ACC112 (cell line): Measurements from ENCODE around the gene KDR.

Source experiments
- H2AFZ ChIP-seq: fragments of 200-600 bp; sonication (generic); one replicate; pipeline ENCODE4 v1.6.0; 2017; ENCODE audit warnings: antibody characterized with exemption, low read length; ENCODE audit not compliant: unreplicated experiment
- H3K27ac ChIP-seq: fragments of 200-600 bp; sonication (generic); 2 replicates; pipeline ENCODE4 v1.5.1; 2014; ENCODE audit warnings: low read depth, mild to moderate bottlenecking, antibody characterized with exemption, low read length, moderate library complexity
- H3K27me3 ChIP-seq: fragments of 200-600 bp; sonication (generic); 2 replicates; pipeline ENCODE4 v1.6.1; 2014; ENCODE audit warnings: mild to moderate bottlenecking, antibody characterized with exemption, low read length, moderate library complexity, mixed read lengths; ENCODE audit not compliant: insufficient read depth
- H3K36me3 ChIP-seq: fragments of 200-600 bp; sonication (generic); 2 replicates; pipeline ENCODE4 v1.6.1; 2016; ENCODE audit warnings: mild to moderate bottlenecking, antibody characterized with exemption, low read length, moderate library complexity, mixed read lengths; ENCODE audit not compliant: insufficient read depth
- H3K4me1 ChIP-seq: fragments of 200-600 bp; sonication (generic); one replicate; pipeline ENCODE4 v1.6.1; 2016; ENCODE audit warnings: low read length, mixed read lengths; ENCODE audit not compliant: insufficient read depth, unreplicated experiment, control insufficient read depth
- H3K4me3 ChIP-seq: fragments of 200-600 bp; sonication (generic); 2 replicates; pipeline ENCODE4 v1.5.1; 2014; ENCODE audit warnings: mild to moderate bottlenecking, low read depth, low read length
- H3K79me2 ChIP-seq: fragments of 200-600 bp; sonication (generic); one replicate; pipeline ENCODE4 v1.6.0; 2016; ENCODE audit warnings: low read length; ENCODE audit not compliant: control insufficient read depth, unreplicated experiment, insufficient read depth

The KDR gene

GRCh38 chr4:55154933-55155332 lies 29.5 kb upstream of the KDR start:
- Histone ChIP-seq H2AFZ (no peak overlapping the region), H3K4me3 (no peak overlapping the region)

GRCh38 chr4:55154290-55154880 lies 29.0 kb upstream of the KDR start:
- no peak overlapping the region for H3K27ac ChIP-seq

More at GRCh38 chr4:55154933-55155332, 29.5 kb upstream of the KDR start:
- Histone ChIP-seq H3K27ac (no peak overlapping the region), H3K79me2 (no peaks in the 10 kb centered on the region), H3K27me3 (no peaks in the 10 kb centered on the region), H3K4me1 (peaks cover 11% of the 10 kb centered on the region), H3K36me3 (no peaks in the 10 kb centered on the region)

GRCh38 chr4:55143858-55144257 lies 18.5 kb upstream of the KDR start:
- H3K4me3 ChIP-seq = no peak overlapping the region
- H3K79me2 ChIP-seq = no peaks in the 10 kb centered on the region
- no peaks in the 10 kb centered on the region for H3K27me3 ChIP-seq
- no peaks in the 10 kb centered on the region for H3K4me1 ChIP-seq
- no peak overlapping the region for H2AFZ ChIP-seq
- H3K27ac ChIP-seq = no peak overlapping the region
- H3K36me3 ChIP-seq = no peaks in the 10 kb centered on the region

More at GRCh38 chr4:55154290-55154880, 29.0 kb upstream of the KDR start:
- H3K79me2 ChIP-seq = no peaks in the 10 kb centered on the region
- no peak overlapping the region for H2AFZ ChIP-seq
- H3K4me1 ChIP-seq = peaks cover 5% of the 10 kb centered on the region
- H3K36me3 ChIP-seq = no peaks in the 10 kb centered on the region
- H3K27me3 ChIP-seq = no peaks in the 10 kb centered on the region
- no peak overlapping the region for H3K4me3 ChIP-seq

- Histone ChIP-seq H3K4me3 (no peak overlapping the region), H3K36me3 (no peaks in the 10 kb centered on the region), H3K79me2 (no peaks in the 10 kb centered on the region), H3K4me1 (no peaks in the 10 kb centered on the region), H3K27me3 (no peaks in the 10 kb centered on the region), H3K27ac (no peak overlapping the region), H2AFZ (no peak overlapping the region)
These were observed 13.0 kb upstream of the KDR start for GRCh38 chr4:55138367-55138766.

- H3K36me3 ChIP-seq = no peaks in the 10 kb centered on the region
- no peaks in the 10 kb centered on the region for H3K79me2 ChIP-seq
- H3K27ac ChIP-seq = no peak overlapping the region
- no peak overlapping the region for H2AFZ ChIP-seq
- H3K4me3 ChIP-seq = no peak overlapping the region
- no peaks in the 10 kb centered on the region for H3K27me3 ChIP-seq
- H3K4me1 ChIP-seq = no peaks in the 10 kb centered on the region
These were observed 11.2 kb upstream of the KDR start for GRCh38 chr4:55136634-55137033.

- Histone ChIP-seq H3K36me3 (no peaks in the 10 kb centered on the region), H2AFZ (no peak overlapping the region), H3K27ac (no peak overlapping the region), H3K4me1 (no peaks in the 10 kb centered on the region), H3K27me3 (no peaks in the 10 kb centered on the region), H3K79me2 (no peaks in the 10 kb centered on the region), H3K4me3 (no peak overlapping the region)
These were observed 8.6 kb upstream of the KDR start for GRCh38 chr4:55133951-55134350.

GRCh38 chr4:55132775-55133174 lies 7.4 kb upstream of the KDR start:
- Histone ChIP-seq H3K27ac (no peak overlapping the region), H3K79me2 (no peaks in the 10 kb centered on the region), H3K4me1 (no peaks in the 10 kb centered on the region), H2AFZ (no peak overlapping the region), H3K4me3 (no peak overlapping the region), H3K27me3 (no peaks in the 10 kb centered on the region), H3K36me3 (no peaks in the 10 kb centered on the region)

GRCh38 chr4:55127521-55127920 lies 2.1 kb upstream of the KDR start:
- Histone ChIP-seq H3K4me1 (no peaks in the 10 kb centered on the region), H3K36me3 (no peaks in the 10 kb centered on the region), H3K27ac (no peak overlapping the region), H3K79me2 (no peaks in the 10 kb centered on the region), H2AFZ (no peak overlapping the region), H3K4me3 (no peak overlapping the region), H3K27me3 (0 out of 2 replicates have a peak, but pooled peaks cover 3% of the 10 kb centered on the region)

GRCh38 chr4:55127053-55127452 lies 1.7 kb upstream of the KDR start:
- H3K27me3 ChIP-seq = 0 out of 2 replicates have a peak, but pooled peaks cover 3% of the 10 kb centered on the region
- no peak overlapping the region for H3K27ac ChIP-seq
- no peaks in the 10 kb centered on the region for H3K79me2 ChIP-seq
- H3K4me3 ChIP-seq = no peak overlapping the region
- H2AFZ ChIP-seq = no peak overlapping the region
- H3K36me3 ChIP-seq = no peaks in the 10 kb centered on the region
- no peaks in the 10 kb centered on the region for H3K4me1 ChIP-seq

- Histone ChIP-seq H3K27ac (no peak overlapping the region), H2AFZ (peak overlapping the region; percentile 96), H3K4me1 (no peaks in the 10 kb centered on the region), H3K79me2 (no peaks in the 10 kb centered on the region), H3K4me3 (peak overlapping the region; percentile 89), H3K27me3 (0 out of 2 replicates have a peak, but pooled peaks cover 3% of the 10 kb centered on the region), H3K36me3 (no peaks in the 10 kb centered on the region)
These were observed 557 bp upstream of the KDR start for GRCh38 chr4:55125763-55126541.
